B cell (primary cell): Measurements from ENCODE around the gene SDK1. TPM values are rescaled to one million over a fixed set of nuclear protein-coding genes. Genes with fewer than 3 reads are reported as not detected.

Experiments used
- ATAC-seq: fragments of 200-7000 bp; cut with Tn5 transposase; one replicate; pipeline ENCODE4 v1.10.0; 2021; ENCODE audit warnings: low read depth, mild to moderate bottlenecking, moderate number of reproducible peaks, moderate library complexity
- CTCF ChIA-PET: fragments of 350-600 bp; sonication (Branson Sonifier 250); formaldehyde crosslinking; loops from one replicate; lab custom pipeline; 2021; ENCODE audit warnings: antibody characterized with exemption, inconsistent platforms; lab: Charles Lee
- POLR2A ChIA-PET: fragments of 350-600 bp; sonication (Branson Sonifier 250); formaldehyde crosslinking; loops from one replicate; lab custom pipeline; 2021; ENCODE audit warnings: antibody characterized with exemption; lab: Charles Lee
- DNase-seq: peaks from one replicate; pipeline ENCODE4 v3.0.0; 2013
- H2AFZ ChIP-seq: 2 replicates; pipeline ENCODE4 v1.6.1; 2012; ENCODE audit warnings: mild to moderate bottlenecking, low read depth, low read length; ENCODE audit not compliant: insufficient read depth, poor library complexity, severe bottlenecking
- H3K27ac ChIP-seq, 2 donors: 1 replicate in 1 of 2; 2 replicates in 1 of 2; pipeline ENCODE4 v1.5.1; 2012 to 2013; ENCODE audit warnings: low read length in 2 of 2, mild to moderate bottlenecking in 2 of 2, moderate library complexity in 1 of 2
- H3K27me3 ChIP-seq, 4 experiments: fragments of 200-600 bp in 1 of 4; sonication (generic) in 1 of 4; replicated peaks in 1 of 4; 1 replicate in 2 of 4; 2 replicates in 2 of 4; pipeline versions ENCODE4 v1.6.1 to v1.7.0; 2013 to 2016; ENCODE audit warnings: low read length in 3 of 4, mild to moderate bottlenecking in 2 of 4, mixed read lengths in 1 of 4, moderate library complexity in 1 of 4; ENCODE audit not compliant: insufficient read depth in 4 of 4, control insufficient read depth in 3 of 4; ENCODE audit errors: control extremely low read depth in 1 of 4
- H3K36me3 ChIP-seq, 2 experiments: replicated peaks in 1 of 2; 1 replicate in 1 of 2; 2 replicates in 1 of 2; pipeline versions ENCODE4 v1.6.1 to v1.7.1; 2013; ENCODE audit warnings: low read length in 1 of 2; ENCODE audit not compliant: insufficient read depth in 2 of 2, control insufficient read depth in 1 of 2; ENCODE audit errors: control extremely low read depth in 1 of 2, extremely low read depth in 1 of 2
- H3K4me1 ChIP-seq, 2 donors: fragments of 200-600 bp in 1 of 2; sonication (generic) in 1 of 2; 1 replicate in 1 of 2; 2 replicates in 1 of 2; pipeline versions ENCODE4 v1.5.1 to v1.6.1; 2013 to 2017; ENCODE audit warnings: low read length in 2 of 2; ENCODE audit not compliant: control insufficient read depth in 2 of 2, insufficient read depth in 2 of 2
- H3K4me2 ChIP-seq: replicated peaks from 2 replicates; pipeline ENCODE3; 2012; ENCODE audit warnings: mild to moderate bottlenecking, low read depth, low read length; ENCODE audit not compliant: poor library complexity, severe bottlenecking
- H3K4me3 ChIP-seq, 5 experiments: fragments of 200-600 bp in 1 of 5; sonication (generic) in 1 of 5; 1 replicate in 3 of 5; 2 replicates in 2 of 5; pipeline versions ENCODE4 v1.5.1 to v1.7.0; 2011 to 2016; ENCODE audit warnings: low read length in 4 of 5, mild to moderate bottlenecking in 4 of 5, low read depth in 2 of 5, control low read depth in 1 of 5, moderate library complexity in 1 of 5; ENCODE audit not compliant: insufficient read depth in 1 of 5; ENCODE audit errors: control extremely low read depth in 1 of 5, extremely low read depth in 1 of 5
- H3K79me2 ChIP-seq: fragments of 200-600 bp; sonication (generic); one replicate; pipeline ENCODE4 v1.6.0; 2016; ENCODE audit warnings: low read length; ENCODE audit not compliant: control insufficient read depth, insufficient read depth
- H3K9ac ChIP-seq: fragments of 200-600 bp; sonication (generic); 2 replicates; pipeline ENCODE4 v1.6.1; 2017; ENCODE audit warnings: mild to moderate bottlenecking, low read length, moderate library complexity
- H3K9me3 ChIP-seq, 3 donors: one replicate each; pipeline versions ENCODE4 v1.6.1 to v1.7.1; 2013; ENCODE audit warnings: low read length in 2 of 3; ENCODE audit not compliant: control insufficient read depth in 2 of 3, insufficient read depth in 1 of 3; ENCODE audit errors: control extremely low read depth in 1 of 3
- H4K20me1 ChIP-seq: 2 replicates; pipeline ENCODE4 v1.6.0; 2012; ENCODE audit warnings: mild to moderate bottlenecking, low read length; ENCODE audit not compliant: insufficient read depth, control insufficient read depth, poor library complexity, severe bottlenecking
- H3K27ac Mint-ChIP-seq: one replicate; pipeline ENCODE4 v1.8.0; 2021; ENCODE audit warnings: mixed read lengths
- H3K27me3 Mint-ChIP-seq: one replicate; pipeline ENCODE4 v1.8.0; 2021; ENCODE audit warnings: mixed read lengths
- H3K4me1 Mint-ChIP-seq: one replicate; pipeline ENCODE4 v1.8.0; 2021; ENCODE audit warnings: mixed read lengths
- H3K4me3 Mint-ChIP-seq: one replicate; pipeline ENCODE4 v1.8.0; 2021; ENCODE audit warnings: mixed read lengths
- H3K9me3 Mint-ChIP-seq: one replicate; pipeline ENCODE4 v1.8.0; 2022; ENCODE audit warnings: mixed read lengths; ENCODE audit not compliant: insufficient read depth
- EZH2 ChIP-seq: IDR thresholded peaks from 2 replicates; pipeline ENCODE4 v1.6.1; 2012; ENCODE audit warnings: borderline replicate concordance, low read depth, mild to moderate bottlenecking, moderate library complexity, low read length; ENCODE audit not compliant: insufficient read depth, poor library complexity, severe bottlenecking
- WGBS: methylation state at CpG from one replicate; pipeline ENCODE4 v1.1.5; 2013; ENCODE audit warnings: missing lambda C conversion rate; ENCODE audit not compliant: insufficient coverage; 5-methylcytosine and 5-hydroxymethylcytosine counted together
- intact Hi-C: fragments of 100-400 bp; cut with micrococcal nuclease; formaldehyde crosslinking; loops from one replicate; pipeline ENCODE4 v1.10.0; 2022
- polyA plus RNA-seq: library from polyadenylated mRNA; depleted of rRNA; stranded (reverse); fragments of >200 nt; gene quantifications from 2 replicates; pipeline ENCODE4 v1.2.3, GENCODE V29; 2012
- total RNA-seq, 2 donors: library from RNA; stranded (reverse); fragments of 120-200 nt in 1 of 2; gene quantifications; 1 replicate in 1 of 2; 2 replicates in 1 of 2; pipeline versions ENCODE4 v1.2.3 to v1.2.4, GENCODE V29; 2013 to 2022
- TF ChIP-seq, protein P1 (sequence below): fragments of 200-600 bp; IDR thresholded peaks from one replicate; pipeline ENCODE4 v1.8.0; 2022; ENCODE audit warnings: antibody characterized with exemption, mild to moderate bottlenecking

SDK1 gene
- total and polyA plus RNA-seq, 2 donors (not counting 1 experiment from before 2014, with no cell fraction given) = 0.73 to 2.0 TPM

DNA sequence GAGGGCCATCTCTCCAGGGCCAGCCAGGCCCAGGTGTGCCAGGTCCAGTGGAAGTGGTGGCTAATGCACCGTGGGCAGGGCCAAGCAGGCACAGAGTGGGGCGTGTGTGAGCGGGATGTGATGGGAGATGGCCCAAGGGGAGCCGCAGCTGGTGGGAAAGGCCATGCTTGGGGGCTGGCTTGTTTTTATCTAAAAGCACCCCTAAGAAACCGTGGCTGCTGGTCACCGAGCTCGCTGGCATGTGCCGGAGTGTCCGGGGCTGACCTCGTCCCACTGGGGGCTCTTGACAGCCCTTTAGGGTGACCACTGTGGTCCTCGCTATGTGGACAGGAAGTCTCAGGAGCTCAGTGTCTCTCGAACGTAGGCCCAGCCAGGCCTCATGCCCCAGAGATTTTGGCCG lies 798.6 kb downstream of the SDK1 start:
- POLR2A ChIA-PET = no interaction called here
- Histone ChIP-seq H3K27me3 (no peaks in the 10 kb centered on the region), H3K4me1 (no peaks in the 10 kb centered on the region), H4K20me1 (no peaks in the 10 kb centered on the region), H3K27ac (no peak overlapping the region), H2AFZ (no peak overlapping the region), H3K4me2 (no peak overlapping the region), H3K4me3 (no peak overlapping the region), H3K9ac (no peak overlapping the region), H3K79me2 (no peaks in the 10 kb centered on the region), H3K36me3 (no peaks in the 10 kb centered on the region), H3K9me3 (peaks cover 0 to 14% (median 0%) of the 10 kb centered on the region in 3 donors)
- intact Hi-C loops = no loop called here
- Mint-ChIP-seq H3K9me3 (no peaks in the 10 kb centered on the region), H3K27ac (no peak overlapping the region), H3K27me3 (peaks cover 4% of the 10 kb centered on the region), H3K4me1 (no peaks in the 10 kb centered on the region), H3K4me3 (no peak overlapping the region)
- CTCF ChIA-PET = no interaction called here
- WGBS = 90% methylated on average over 14 of the region's 14 CpGs
- no peak for DNase-seq
- no peak for TF ChIP-seq EZH2
- TF ChIP-seq, protein P1, sequence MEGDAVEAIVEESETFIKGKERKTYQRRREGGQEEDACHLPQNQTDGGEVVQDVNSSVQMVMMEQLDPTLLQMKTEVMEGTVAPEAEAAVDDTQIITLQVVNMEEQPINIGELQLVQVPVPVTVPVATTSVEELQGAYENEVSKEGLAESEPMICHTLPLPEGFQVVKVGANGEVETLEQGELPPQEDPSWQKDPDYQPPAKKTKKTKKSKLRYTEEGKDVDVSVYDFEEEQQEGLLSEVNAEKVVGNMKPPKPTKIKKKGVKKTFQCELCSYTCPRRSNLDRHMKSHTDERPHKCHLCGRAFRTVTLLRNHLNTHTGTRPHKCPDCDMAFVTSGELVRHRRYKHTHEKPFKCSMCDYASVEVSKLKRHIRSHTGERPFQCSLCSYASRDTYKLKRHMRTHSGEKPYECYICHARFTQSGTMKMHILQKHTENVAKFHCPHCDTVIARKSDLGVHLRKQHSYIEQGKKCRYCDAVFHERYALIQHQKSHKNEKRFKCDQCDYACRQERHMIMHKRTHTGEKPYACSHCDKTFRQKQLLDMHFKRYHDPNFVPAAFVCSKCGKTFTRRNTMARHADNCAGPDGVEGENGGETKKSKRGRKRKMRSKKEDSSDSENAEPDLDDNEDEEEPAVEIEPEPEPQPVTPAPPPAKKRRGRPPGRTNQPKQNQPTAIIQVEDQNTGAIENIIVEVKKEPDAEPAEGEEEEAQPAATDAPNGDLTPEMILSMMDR = no peak
- no peak for ATAC-seq

DNA sequence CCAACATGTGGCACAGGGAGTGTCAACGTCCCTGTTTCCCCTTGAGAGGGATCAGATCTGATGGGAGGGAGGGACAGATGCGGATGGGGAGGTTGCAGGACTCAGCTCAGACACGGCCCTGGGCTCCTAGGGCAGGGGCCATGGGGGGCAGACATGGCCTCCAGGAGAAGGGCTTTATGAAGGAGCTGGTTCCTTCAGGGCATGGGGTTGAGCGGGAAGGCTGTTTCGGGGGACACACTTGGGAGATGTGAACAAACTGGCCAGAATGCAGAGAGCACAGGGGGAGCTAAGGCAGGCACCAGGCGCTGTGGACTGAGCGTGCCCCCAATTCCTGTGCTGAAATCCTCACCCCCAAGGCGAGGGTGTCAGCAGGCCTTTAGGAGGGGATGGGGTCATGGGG lies 799.1 kb downstream of the SDK1 start:
- no peak overlapping the region for H3K4me3 ChIP-seq
- ChIA-PET CTCF (no interaction called here), POLR2A (no interaction called here)
- H4K20me1 ChIP-seq = no peaks in the 10 kb centered on the region
- no peak overlapping the region for H2AFZ ChIP-seq
- Mint-ChIP-seq H3K9me3 (no peaks in the 10 kb centered on the region), H3K27ac (no peak overlapping the region), H3K4me3 (no peak overlapping the region), H3K27me3 (peaks cover 4% of the 10 kb centered on the region), H3K4me1 (no peaks in the 10 kb centered on the region)
- H3K79me2 ChIP-seq = no peaks in the 10 kb centered on the region
- H3K9ac ChIP-seq = no peak overlapping the region
- H3K36me3 ChIP-seq = no peaks in the 10 kb centered on the region
- DNase-seq (no peak), ATAC-seq (no peak)
- intact Hi-C loops = no loop called here
- no peaks in the 10 kb centered on the region for H3K4me1 ChIP-seq
- WGBS = 86% methylated on average over 8 of the region's 8 CpGs
- H3K27me3 ChIP-seq = no peaks in the 10 kb centered on the region
- H3K4me2 ChIP-seq = no peak overlapping the region
- peaks cover 0 to 14% (median 0%) of the 10 kb centered on the region in 3 donors for H3K9me3 ChIP-seq
- TF ChIP-seq, protein P1 = no peak
- no peak for TF ChIP-seq EZH2
- H3K27ac ChIP-seq = no peak overlapping the region
